ENCODE results near the gene PRPSAP2.

DNA sequence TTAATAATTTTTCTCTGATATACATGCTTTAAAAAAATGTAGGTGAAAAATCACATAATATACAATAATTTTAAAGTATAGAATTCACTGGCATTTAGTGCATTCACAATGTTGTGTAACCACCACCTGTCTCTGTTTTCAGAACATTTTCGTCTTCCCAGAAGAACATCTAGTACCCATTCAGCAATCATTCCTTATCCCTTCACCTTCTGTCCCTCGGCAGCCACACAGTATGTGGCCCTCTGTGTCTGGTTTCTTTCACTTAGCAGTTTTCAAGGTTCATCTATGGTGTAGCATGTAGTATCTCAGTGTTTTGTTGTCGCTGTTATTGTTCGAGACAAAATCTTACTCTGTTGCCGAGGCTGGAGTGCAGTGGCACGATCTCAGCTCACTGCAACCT, 33.6 kb downstream of the PRPSAP2 start:
- TF ChIP-seq, protein P1, sequence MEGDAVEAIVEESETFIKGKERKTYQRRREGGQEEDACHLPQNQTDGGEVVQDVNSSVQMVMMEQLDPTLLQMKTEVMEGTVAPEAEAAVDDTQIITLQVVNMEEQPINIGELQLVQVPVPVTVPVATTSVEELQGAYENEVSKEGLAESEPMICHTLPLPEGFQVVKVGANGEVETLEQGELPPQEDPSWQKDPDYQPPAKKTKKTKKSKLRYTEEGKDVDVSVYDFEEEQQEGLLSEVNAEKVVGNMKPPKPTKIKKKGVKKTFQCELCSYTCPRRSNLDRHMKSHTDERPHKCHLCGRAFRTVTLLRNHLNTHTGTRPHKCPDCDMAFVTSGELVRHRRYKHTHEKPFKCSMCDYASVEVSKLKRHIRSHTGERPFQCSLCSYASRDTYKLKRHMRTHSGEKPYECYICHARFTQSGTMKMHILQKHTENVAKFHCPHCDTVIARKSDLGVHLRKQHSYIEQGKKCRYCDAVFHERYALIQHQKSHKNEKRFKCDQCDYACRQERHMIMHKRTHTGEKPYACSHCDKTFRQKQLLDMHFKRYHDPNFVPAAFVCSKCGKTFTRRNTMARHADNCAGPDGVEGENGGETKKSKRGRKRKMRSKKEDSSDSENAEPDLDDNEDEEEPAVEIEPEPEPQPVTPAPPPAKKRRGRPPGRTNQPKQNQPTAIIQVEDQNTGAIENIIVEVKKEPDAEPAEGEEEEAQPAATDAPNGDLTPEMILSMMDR (IDR thresholded peaks at IDR 0.05): no peak
- no peak for TF ChIP-seq POLR2A (IDR thresholded peaks at IDR 0.05)
- no peak for TF ChIP-seq POLR2AphosphoS5 (IDR thresholded peaks at IDR 0.05)

All from sigmoid colon (tissue), 4 donors.